Measurements from ENCODE around the gene RAB8A.
"Not testable (repeated sequence)": the region's sequence is repeated elsewhere in the genome, so short reads cannot be mapped to it uniquely, and the experiment has no call there.

Gene RAB8A

GRCh38 chr19:16078759-16079707 lies 32.7 kb upstream of the RAB8A start:
- peak; percentile 97 for DNase-seq

- DNase-seq, result no peak
These were observed 27.5 kb upstream of the RAB8A start for GRCh38 chr19:16084067-16084685.

- DNase-seq, result peak; percentile 53
These were observed 26.6 kb upstream of the RAB8A start for GRCh38 chr19:16085115-16085514.

- DNase-seq, result not testable (repeated sequence)
These were observed 24.3 kb upstream of the RAB8A start for GRCh38 chr19:16087404-16087803.

GRCh38 chr19:16087940-16088339 lies 23.7 kb upstream of the RAB8A start:
- no peak for DNase-seq

GRCh38 chr19:16088351-16089009 lies 23.2 kb upstream of the RAB8A start:
- no peak for DNase-seq

GRCh38 chr19:16089010-16089846 lies 22.5 kb upstream of the RAB8A start:
- no peak for DNase-seq

GRCh38 chr19:16091546-16092475 lies 19.9 kb upstream of the RAB8A start:
- no peak for DNase-seq

GRCh38 chr19:16094360-16095070 lies 17.2 kb upstream of the RAB8A start:
- no peak for DNase-seq

- no peak for DNase-seq
These were observed 16.6 kb upstream of the RAB8A start for GRCh38 chr19:16095071-16095571.

GRCh38 chr19:16096280-16096855 lies 15.3 kb upstream of the RAB8A start:
- no peak for DNase-seq

GRCh38 chr19:16098416-16098768 lies 13.3 kb upstream of the RAB8A start:
- no peak for DNase-seq

GRCh38 chr19:16098821-16099220 lies 12.9 kb upstream of the RAB8A start:
- no peak for DNase-seq

- not testable (repeated sequence) for DNase-seq
These were observed 12.2 kb upstream of the RAB8A start for GRCh38 chr19:16099314-16099965.

- DNase-seq, result no peak
These were observed 11.2 kb upstream of the RAB8A start for GRCh38 chr19:16100524-16100923.

- no peak for DNase-seq
These were observed 7.0 kb upstream of the RAB8A start for GRCh38 chr19:16104722-16105121.

GRCh38 chr19:16106121-16106520 lies 5.6 kb upstream of the RAB8A start:
- DNase-seq, result peak; percentile 55

GRCh38 chr19:16111909-16112752 lies 442 bp downstream of the RAB8A start:
- no peak for DNase-seq

GRCh38 chr19:16112778-16113177 lies 1.1 kb downstream of the RAB8A start:
- no peak for DNase-seq

All from EL (cell line).